ENCODE measurements around the gene SYT3.
"Not testable (repeated sequence)": the region's sequence is repeated elsewhere in the genome, so short reads cannot be mapped to it uniquely, and the experiment has no call there.

The SYT3 gene

GRCh38 chr19:50576769-50577168 lies 62.9 kb downstream of the SYT3 start:
- H3K4me1 Mint-ChIP-seq; H3K36me3 Mint-ChIP-seq (ENCODE audit: low read depth); H3K27ac Mint-ChIP-seq; H3K9me3 Mint-ChIP-seq; H3K4me3 Mint-ChIP-seq; ATAC-seq; DNase-seq: not testable (repeated sequence)
- H3K27me3 Mint-ChIP-seq: peaks cover 14% of the 10 kb centered on the region

GRCh38 chr19:50573741-50574461 lies 65.8 kb downstream of the SYT3 start:
- no peak overlapping the region for H3K27ac Mint-ChIP-seq
- H3K27me3 Mint-ChIP-seq: peaks cover 27% of the 10 kb centered on the region
- H3K9me3 Mint-ChIP-seq: no peaks in the 10 kb centered on the region
- H3K4me1 Mint-ChIP-seq: no peaks in the 10 kb centered on the region
- DNase-seq (no peak), ATAC-seq (no peak)
- no peaks in the 10 kb centered on the region for H3K36me3 Mint-ChIP-seq (ENCODE audit: low read depth)
- H3K4me3 Mint-ChIP-seq: no peak overlapping the region
